Peyer's patch (tissue), 4 donors: ENCODE data around the gene ETV4. TPM values are rescaled to one million over a fixed set of nuclear protein-coding genes. Genes with fewer than 3 reads are reported as not detected.

Experiments used
- DNase-seq, 3 donors: peaks; one replicate each; pipeline ENCODE4 v3.0.0-alpha.2; 2017 to 2019
- H3K27ac ChIP-seq, 4 donors: fragments of 200-600 bp; sonication (generic); one replicate each; pipeline ENCODE4 v1.5.1; 2016 to 2019
- H3K27me3 ChIP-seq, 2 donors: fragments of 200-600 bp; sonication (generic); one replicate each; pipeline ENCODE4 v1.5.1; 2019
- H3K36me3 ChIP-seq, 3 donors: fragments of 200-600 bp; sonication (generic); one replicate each; pipeline ENCODE4 v1.5.1; 2016 to 2019
- H3K4me1 ChIP-seq, 4 donors: fragments of 200-600 bp; sonication (generic); one replicate each; pipeline ENCODE4 v1.5.1; 2016 to 2019
- H3K4me3 ChIP-seq, 4 donors: fragments of 200-600 bp; sonication (generic); 1 replicate in 3 of 4; 2 replicates in 1 of 4; pipeline ENCODE4 v1.5.1; 2016 to 2019; ENCODE audit warnings: mild to moderate bottlenecking in 1 of 4
- H3K9me3 ChIP-seq, 4 donors: fragments of 200-600 bp; sonication (generic); one replicate each; pipeline ENCODE4 v1.5.1; 2016 to 2019; ENCODE audit warnings: mild to moderate bottlenecking in 1 of 4
- POLR2A ChIP-seq, 2 donors: fragments of 450-650 bp; IDR thresholded peaks; one replicate each; pipeline ENCODE4 v1.5.1; 2017; ENCODE audit warnings: antibody characterized with exemption in 2 of 2, mild to moderate bottlenecking in 2 of 2, moderate library complexity in 2 of 2
- total RNA-seq, 4 donors: library from RNA; depleted of rRNA; stranded (reverse); fragments of >200 nt; gene quantifications; one replicate each; pipeline ENCODE4 v1.1.0, GENCODE V29; 2016
- TF ChIP-seq, protein P1 (sequence below), 6 experiments: fragments of 450-650 bp in 4 of 6; fragments of 200-600 bp in 2 of 6; sonication (generic) in 1 of 6; IDR thresholded peaks; one replicate each; pipeline ENCODE4 v1.5.1; 2017 to 2019; ENCODE audit warnings: antibody characterized with exemption in 6 of 6, mild to moderate bottlenecking in 3 of 6, moderate library complexity in 1 of 6

ETV4 gene
- total RNA-seq, 4 donors from 2014 or later, result 3.0 to 20.2 (median 9.3) TPM

DNA sequence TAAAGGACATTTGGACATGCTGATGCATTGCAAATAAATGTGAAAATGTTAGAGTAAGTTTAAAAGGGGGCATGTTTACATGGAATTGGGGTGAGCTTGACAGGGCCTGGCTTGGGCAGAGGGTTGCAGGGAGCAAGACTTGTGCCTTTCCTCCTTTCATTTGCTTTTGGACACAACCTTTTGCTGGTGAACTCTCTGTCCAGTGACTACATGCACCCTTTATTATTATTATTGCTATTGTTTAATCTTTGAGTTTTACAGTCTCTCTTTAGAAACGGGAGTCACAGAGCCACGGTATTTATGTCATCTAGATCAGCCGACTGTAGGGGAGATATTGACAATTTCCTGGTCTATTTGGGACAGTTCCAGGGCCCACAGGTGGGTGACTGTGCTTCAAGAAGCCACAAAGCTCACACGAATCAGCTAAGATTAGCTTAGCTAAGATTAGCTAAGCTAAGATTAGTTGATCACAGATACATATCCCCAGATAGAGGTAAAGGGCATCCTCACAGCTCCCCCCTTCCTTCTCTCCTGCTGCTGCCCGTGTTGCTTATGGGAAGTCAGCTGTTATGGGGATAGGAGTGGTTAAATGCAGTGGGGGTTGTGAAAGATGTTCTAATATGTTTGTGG is 28.9 kb upstream of the ETV4 start:
- H3K36me3 ChIP-seq, result no peaks in the 10 kb centered on the region
- no peak overlapping the region for H3K4me3 ChIP-seq
- H3K27ac ChIP-seq, result peak overlapping the region in 1 of 4 donors; percentile 45
- H3K4me1 ChIP-seq, result peaks cover 0 to 22% (median 11%) of the 10 kb centered on the region in 4 donors
- no peaks in the 10 kb centered on the region for H3K9me3 ChIP-seq
- H3K27me3 ChIP-seq, result no peaks in the 10 kb centered on the region
- no peak for TF ChIP-seq POLR2A (IDR thresholded peaks at IDR 0.05)
- TF ChIP-seq, protein P1, sequence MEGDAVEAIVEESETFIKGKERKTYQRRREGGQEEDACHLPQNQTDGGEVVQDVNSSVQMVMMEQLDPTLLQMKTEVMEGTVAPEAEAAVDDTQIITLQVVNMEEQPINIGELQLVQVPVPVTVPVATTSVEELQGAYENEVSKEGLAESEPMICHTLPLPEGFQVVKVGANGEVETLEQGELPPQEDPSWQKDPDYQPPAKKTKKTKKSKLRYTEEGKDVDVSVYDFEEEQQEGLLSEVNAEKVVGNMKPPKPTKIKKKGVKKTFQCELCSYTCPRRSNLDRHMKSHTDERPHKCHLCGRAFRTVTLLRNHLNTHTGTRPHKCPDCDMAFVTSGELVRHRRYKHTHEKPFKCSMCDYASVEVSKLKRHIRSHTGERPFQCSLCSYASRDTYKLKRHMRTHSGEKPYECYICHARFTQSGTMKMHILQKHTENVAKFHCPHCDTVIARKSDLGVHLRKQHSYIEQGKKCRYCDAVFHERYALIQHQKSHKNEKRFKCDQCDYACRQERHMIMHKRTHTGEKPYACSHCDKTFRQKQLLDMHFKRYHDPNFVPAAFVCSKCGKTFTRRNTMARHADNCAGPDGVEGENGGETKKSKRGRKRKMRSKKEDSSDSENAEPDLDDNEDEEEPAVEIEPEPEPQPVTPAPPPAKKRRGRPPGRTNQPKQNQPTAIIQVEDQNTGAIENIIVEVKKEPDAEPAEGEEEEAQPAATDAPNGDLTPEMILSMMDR (IDR thresholded peaks at IDR 0.05), result no peak
- no peak for DNase-seq

DNA sequence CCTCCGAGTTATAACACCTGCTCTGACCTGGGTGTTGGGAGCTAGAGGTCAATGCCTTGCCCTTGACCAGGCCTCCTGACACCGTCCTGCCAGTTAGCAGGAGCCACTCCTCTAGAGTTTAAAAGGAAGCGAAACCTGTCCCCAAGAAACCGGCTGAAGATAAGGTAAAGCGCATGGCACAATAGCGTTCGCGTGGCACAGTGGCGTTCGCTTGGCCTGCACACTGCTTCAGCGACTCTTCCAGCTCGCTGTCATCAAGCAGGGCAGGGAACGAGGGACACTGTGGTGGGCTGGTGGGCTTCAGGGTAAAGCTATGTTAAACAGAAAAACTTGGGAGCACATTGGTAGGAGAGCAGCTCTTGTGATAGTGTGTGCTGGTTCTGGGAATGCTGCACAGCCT is 28.2 kb upstream of the ETV4 start:
- Histone ChIP-seq H3K4me3 (no peak overlapping the region), H3K9me3 (no peaks in the 10 kb centered on the region), H3K27me3 (no peaks in the 10 kb centered on the region), H3K36me3 (no peaks in the 10 kb centered on the region), H3K4me1 (peaks cover 0 to 22% (median 10%) of the 10 kb centered on the region in 4 donors), H3K27ac (peak overlapping the region in 2 of 4 donors; percentile 45 to 50)
- TF ChIP-seq, protein P1 (IDR thresholded peaks at IDR 0.05), result no peak
- TF ChIP-seq POLR2A (IDR thresholded peaks at IDR 0.05), result no peak
- peak in 1 of 3 donors; percentile 59 for DNase-seq

DNA sequence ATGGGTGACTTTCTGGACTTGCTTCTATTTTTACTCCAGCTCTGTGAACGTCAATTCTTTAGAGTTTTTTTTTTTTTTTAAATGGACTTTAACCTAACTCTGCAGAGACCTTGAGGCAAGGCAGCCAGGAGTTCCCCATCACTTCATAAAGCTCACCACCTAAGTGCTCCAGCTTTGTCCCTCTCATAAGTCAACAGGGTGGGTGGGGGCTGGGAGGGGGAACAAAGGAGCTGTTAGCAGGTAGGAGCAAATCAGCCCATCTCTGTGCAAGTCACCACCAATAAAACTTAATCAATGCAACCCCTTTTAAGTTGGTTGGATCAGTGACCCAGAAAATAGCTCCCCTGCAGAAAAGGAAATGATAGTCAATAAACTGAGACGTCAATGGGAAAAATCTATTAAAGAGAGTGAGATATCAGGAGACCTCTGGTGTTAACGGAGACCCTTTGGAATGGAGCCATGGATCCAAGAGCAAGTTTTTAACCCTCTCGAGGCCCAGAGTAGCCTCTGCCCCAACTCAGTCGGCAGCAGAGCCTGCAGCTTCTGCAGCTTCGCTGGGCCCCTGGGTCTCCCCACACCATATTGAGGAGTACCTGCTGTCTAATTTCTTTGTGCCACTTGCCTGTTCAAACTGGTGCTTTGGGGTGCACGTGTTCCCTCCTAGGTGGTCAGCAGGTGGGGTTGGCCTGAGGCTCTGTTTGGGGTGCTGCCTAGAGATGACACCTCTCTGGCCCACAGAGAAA is 27.6 kb upstream of the ETV4 start:
- Histone ChIP-seq H3K27ac (peak overlapping the region in 2 of 4 donors; percentile 45 to 50), H3K27me3 (no peaks in the 10 kb centered on the region), H3K9me3 (no peaks in the 10 kb centered on the region), H3K4me3 (no peak overlapping the region), H3K4me1 (peaks cover 0 to 17% (median 5%) of the 10 kb centered on the region in 4 donors), H3K36me3 (no peaks in the 10 kb centered on the region)
- peak in 1 of 3 donors; percentile 51 for DNase-seq
- TF ChIP-seq POLR2A (IDR thresholded peaks at IDR 0.05), result no peak
- TF ChIP-seq, protein P1 (IDR thresholded peaks at IDR 0.05), result no peak

DNA sequence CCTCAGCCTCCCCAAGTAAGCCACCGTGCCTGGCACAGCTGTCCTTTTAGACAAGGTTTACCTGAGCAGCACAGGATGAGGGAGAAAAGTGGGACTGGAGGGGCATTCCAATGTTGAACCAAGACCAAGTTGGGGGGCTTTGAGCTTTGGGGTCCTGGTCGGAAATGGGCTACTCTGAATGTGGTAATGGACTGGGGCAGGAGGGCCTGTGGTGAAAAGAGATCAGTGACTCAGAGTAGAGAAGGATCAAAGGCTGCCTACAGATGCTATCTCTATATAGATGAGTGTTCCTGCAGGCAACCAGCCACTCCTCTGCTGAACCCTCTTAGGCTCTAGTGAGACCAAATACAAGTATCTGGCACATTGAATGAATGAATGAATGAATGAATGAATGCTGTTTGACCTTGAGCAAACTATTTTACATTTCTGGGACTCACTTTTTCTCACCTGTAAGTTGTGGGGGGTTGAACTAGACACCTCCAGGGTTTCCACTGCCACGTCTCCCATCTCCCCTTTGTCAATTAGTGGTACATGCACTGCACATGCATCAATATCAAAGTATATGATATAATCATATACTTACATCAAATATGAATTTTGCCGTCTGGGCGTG is 26.3 kb upstream of the ETV4 start:
- H3K27ac ChIP-seq, result peak overlapping the region in 1 of 4 donors; percentile 25
- no peaks in the 10 kb centered on the region for H3K9me3 ChIP-seq
- no peak for DNase-seq
- no peaks in the 10 kb centered on the region for H3K27me3 ChIP-seq
- no peak overlapping the region for H3K4me3 ChIP-seq
- peaks cover 0 to 16% (median 0%) of the 10 kb centered on the region in 4 donors for H3K4me1 ChIP-seq
- TF ChIP-seq, protein P1 (IDR thresholded peaks at IDR 0.05), result no peak
- no peaks in the 10 kb centered on the region for H3K36me3 ChIP-seq

DNA sequence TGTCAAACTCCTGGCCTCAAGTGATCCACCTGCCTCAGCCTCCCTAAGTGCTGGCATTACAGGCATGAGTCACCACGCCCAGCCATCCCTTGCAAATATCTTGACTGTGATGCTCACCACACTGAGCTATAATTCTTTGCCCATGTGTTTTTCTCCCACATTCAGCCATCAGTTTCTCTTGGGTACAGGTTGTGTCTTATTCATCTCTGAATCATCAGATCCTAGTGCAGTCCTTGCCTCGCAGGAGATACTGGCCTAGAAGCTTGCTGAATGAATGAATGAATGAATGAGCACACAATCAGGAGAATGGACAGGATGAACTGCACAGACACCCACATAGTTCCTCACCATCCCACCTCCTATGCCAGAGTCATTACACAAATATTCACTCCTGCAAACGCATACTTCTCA is 24.4 kb upstream of the ETV4 start:
- DNase-seq, result no peak
- Histone ChIP-seq H3K4me3 (no peak overlapping the region), H3K9me3 (no peaks in the 10 kb centered on the region), H3K27ac (no peak overlapping the region), H3K36me3 (no peaks in the 10 kb centered on the region), H3K27me3 (no peaks in the 10 kb centered on the region), H3K4me1 (peaks cover 0 to 11% (median 0%) of the 10 kb centered on the region in 4 donors)
- TF ChIP-seq, protein P1 (IDR thresholded peaks at IDR 0.05), result no peak
- no peak for TF ChIP-seq POLR2A (IDR thresholded peaks at IDR 0.05)
